Measurements from ENCODE around the gene OR2A7. TPM values are rescaled to one million over a fixed set of nuclear protein-coding genes. Genes with fewer than 3 reads are reported as not detected.
"Not testable (repeated sequence)": the region's sequence is repeated elsewhere in the genome, so short reads cannot be mapped to it uniquely, and the experiment has no call there.

Gene OR2A7, protein sequence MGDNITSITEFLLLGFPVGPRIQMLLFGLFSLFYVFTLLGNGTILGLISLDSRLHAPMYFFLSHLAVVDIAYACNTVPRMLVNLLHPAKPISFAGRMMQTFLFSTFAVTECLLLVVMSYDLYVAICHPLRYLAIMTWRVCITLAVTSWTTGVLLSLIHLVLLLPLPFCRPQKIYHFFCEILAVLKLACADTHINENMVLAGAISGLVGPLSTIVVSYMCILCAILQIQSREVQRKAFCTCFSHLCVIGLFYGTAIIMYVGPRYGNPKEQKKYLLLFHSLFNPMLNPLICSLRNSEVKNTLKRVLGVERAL
- total RNA-seq, result 1 to 10 TPM; 2.4 to 4.9 (median 3.7) TPM

DNA sequence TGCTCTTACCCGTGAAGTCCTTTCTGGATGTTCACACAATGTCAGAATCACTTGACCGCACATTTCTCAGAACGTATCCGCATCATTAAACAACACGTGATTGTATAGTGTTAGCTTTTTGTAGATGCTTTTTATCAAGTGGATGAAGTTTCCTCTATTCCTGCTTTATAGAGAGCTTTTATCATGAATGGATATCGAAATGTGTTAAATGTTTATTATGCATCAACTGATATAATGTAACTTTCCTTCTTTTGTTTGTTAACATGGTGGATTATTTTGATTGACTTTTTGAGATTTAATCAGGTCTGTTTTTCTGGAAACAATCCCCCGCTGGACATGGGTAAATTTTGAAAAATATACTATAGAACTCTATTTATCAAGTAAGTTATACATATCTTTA lies at the start of gene OR2A7:
TSS of gene OR2A7 (minus strand) at position 101 of the 400 bp plus-strand sequence. CDS start 5,164 bp downstream, outside the sequence.
- TF ChIP-seq, protein P1, sequence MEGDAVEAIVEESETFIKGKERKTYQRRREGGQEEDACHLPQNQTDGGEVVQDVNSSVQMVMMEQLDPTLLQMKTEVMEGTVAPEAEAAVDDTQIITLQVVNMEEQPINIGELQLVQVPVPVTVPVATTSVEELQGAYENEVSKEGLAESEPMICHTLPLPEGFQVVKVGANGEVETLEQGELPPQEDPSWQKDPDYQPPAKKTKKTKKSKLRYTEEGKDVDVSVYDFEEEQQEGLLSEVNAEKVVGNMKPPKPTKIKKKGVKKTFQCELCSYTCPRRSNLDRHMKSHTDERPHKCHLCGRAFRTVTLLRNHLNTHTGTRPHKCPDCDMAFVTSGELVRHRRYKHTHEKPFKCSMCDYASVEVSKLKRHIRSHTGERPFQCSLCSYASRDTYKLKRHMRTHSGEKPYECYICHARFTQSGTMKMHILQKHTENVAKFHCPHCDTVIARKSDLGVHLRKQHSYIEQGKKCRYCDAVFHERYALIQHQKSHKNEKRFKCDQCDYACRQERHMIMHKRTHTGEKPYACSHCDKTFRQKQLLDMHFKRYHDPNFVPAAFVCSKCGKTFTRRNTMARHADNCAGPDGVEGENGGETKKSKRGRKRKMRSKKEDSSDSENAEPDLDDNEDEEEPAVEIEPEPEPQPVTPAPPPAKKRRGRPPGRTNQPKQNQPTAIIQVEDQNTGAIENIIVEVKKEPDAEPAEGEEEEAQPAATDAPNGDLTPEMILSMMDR (IDR thresholded peaks at IDR 0.05; ENCODE audit: low read depth), result not testable (repeated sequence)

DNA sequence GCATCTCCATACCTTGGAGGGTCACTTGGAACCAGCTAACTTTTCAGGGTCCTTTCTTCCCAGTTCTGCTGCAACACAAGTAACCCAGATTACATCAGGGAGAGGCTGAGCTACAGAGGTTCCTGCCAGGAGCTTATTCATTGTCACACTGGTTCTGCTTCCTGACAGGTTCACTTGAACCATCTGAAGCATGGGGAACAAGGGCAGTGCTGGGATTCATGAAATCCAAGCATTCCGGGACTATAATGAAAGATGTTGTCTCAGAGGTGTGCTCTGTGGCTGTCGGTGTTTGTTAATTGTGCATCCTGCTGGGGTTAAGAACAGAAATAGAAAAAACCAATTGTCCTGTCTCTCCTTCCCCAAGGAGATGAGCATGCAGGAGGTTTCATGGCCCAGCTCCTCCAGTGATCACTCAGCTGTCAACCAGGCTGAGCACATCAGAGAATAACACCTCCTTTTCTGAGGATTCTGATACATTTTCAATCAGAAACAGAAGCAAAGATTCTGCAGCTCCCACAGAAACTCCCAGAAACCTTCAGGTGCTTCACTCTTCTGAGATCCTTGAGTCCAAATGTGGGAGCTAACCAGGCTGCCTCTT lies 47.4 kb upstream of the OR2A7 start, which contains the start of gene OR2A1:
TSS of gene OR2A1 (plus strand) at position 548 of the 598 bp plus-strand sequence. CDS start 5,706 bp downstream, outside the sequence.
- TF ChIP-seq, protein P1 (IDR thresholded peaks at IDR 0.05; ENCODE audit: low read depth), result not testable (repeated sequence)

DNA sequence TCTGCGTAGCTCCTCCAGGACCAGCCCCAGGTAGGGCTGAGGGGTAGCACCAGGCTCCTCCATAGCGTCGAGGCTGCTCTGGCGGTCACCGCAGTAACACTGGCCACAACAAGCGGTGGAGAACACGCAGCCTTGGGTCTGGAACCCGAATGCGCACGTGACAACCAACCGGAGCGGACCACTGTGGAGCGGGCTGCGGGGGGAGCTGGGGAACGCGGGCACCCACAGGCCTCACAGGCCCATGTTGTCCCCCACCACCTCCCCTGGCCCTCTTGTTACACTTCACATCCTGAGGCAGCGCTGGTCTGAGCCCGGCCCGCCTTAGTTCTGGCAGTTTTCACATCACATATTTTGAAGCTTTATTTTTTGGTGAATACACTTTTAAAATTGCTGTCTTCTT lies 4.6 kb upstream of the OR2A7 start, which contains the start of gene CTAGE8:
TSS of gene CTAGE8 (minus strand) at position 101 of the 400 bp plus-strand sequence. CDS start at position 63, 38 bp downstream.
- TF ChIP-seq, protein P1 (IDR thresholded peaks at IDR 0.05; ENCODE audit: low read depth), result not testable (repeated sequence)

DNA sequence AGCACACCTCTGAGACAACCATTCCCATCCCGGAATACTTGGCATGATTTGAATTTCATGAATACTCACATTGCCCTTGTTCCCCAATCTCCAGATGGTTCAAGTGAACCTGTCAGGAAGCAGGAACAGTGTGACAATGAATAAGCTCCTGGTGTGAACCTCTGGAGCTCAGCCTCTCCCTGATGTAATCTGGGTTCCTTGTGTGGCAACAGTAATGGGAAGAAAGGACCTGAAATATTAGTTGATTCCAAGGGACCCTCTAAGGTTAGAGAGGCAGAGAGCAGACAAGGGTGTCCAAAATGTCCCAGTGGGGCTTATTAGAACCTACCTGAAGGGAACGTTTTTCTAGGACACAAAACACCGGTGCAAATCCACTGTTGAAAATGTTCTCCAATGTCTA lies 8.5 kb downstream of the OR2A7 start:
- TF ChIP-seq, protein P1 (IDR thresholded peaks at IDR 0.05; ENCODE audit: low read depth), result no peak

DNA sequence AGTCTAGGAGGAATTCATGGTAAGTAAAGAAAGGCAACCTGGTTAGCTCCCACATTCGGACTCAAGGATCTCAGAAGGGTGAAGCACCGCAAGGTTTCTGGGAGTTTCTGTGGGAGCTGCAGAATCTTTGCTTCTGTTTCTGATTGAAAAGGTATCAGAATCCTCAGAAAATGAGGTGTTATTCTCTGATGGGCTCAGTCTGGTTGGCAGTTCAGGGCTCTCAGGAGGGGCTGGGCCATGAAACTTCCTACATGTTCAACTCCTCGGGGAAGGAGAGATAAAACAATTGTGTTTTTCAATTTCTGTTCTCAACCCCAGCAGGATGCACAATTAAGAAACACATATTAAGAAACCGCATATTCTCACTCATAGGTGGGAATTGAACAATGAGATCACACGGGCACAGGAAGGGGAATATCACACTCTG lies 9.1 kb downstream of the OR2A7 start:
- TF ChIP-seq, protein P1 (IDR thresholded peaks at IDR 0.05; ENCODE audit: low read depth), result no peak

DNA sequence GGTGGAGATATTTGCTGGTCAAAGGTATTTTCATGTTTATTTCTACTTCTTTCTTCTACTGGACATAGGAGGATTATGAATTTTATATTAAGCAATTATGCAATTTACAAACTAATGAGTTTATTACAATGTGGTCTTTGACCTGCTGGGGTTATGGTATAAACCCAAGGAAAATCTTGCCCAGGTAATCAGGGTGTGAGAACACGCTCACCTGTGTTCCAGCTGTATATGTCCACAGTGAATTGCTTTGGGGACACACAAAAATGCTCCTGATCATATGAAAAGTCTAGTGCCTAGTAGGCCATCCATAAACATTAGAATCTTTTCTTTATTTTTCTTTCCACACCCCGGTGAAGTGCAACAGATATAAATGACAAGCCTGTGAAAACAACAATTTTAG lies 25.2 kb downstream of the OR2A7 start, which contains the start of gene OR2A42:
TSS of gene OR2A42 (minus strand) at position 241 of the 400 bp plus-strand sequence. CDS start 6,762 bp downstream, outside the sequence.
- TF ChIP-seq, protein P1 (IDR thresholded peaks at IDR 0.05; ENCODE audit: low read depth), result not testable (repeated sequence)

Other genes with a start within 250 kb of the OR2A7 start
- not detected for gene OR2A5, start 215.8 kb downstream of the OR2A7 start, total RNA-seq
- not detected for gene OR2A25, start 195.0 kb downstream of the OR2A7 start, total RNA-seq
- not detected for gene OR2A12, start 178.5 kb downstream of the OR2A7 start, total RNA-seq
- not detected for gene OR2A2, start 155.2 kb downstream of the OR2A7 start, total RNA-seq
- not detected for gene OR2A14, start 141.6 kb downstream of the OR2A7 start, total RNA-seq
- gene CTAGE4, start 81.3 kb downstream of the OR2A7 start, total RNA-seq, result 1 to 10 TPM in 3 of 4 donors, under 1 TPM in 1; 0.75 to 2.3 (median 1.6) TPM
- 1 to 10 TPM; 2.8 to 4.9 (median 4.3) TPM for gene ARHGEF35, start 69.0 kb downstream of the OR2A7 start, total RNA-seq
- gene OR2A42, start 25.2 kb downstream of the OR2A7 start, total RNA-seq, result under 1 TPM in 2 of 4 donors, not detected in 2; 0.19 to 0.44 TPM
- under 1 TPM; 0.49 to 0.88 (median 0.72) TPM for gene CTAGE8, start 4.5 kb upstream of the OR2A7 start, total RNA-seq
- gene OR2A1, start 47.6 kb upstream of the OR2A7 start, total RNA-seq, result under 1 TPM in 3 of 4 donors, not detected in 1; 0.34 to 0.66 (median 0.65) TPM
- gene ARHGEF5, start 90.6 kb upstream of the OR2A7 start, total RNA-seq, result 1 to 10 TPM; 3.9 to 6.8 (median 6.8) TPM
- gene NOBOX, start 138.9 kb upstream of the OR2A7 start, total RNA-seq, result not detected

Data from subcutaneous adipose tissue (tissue), 4 donors.